Natural killer cell (primary cell): Measurements from ENCODE around the gene MAN2A1. TPM values are rescaled to one million over a fixed set of nuclear protein-coding genes. Genes with fewer than 3 reads are reported as not detected.

Experiments
- ATAC-seq, 3 donors: fragments of 150-1000 bp in 2 of 3; fragments of 200-7000 bp in 1 of 3; cut with Tn5 transposase; 1 replicate in 1 of 3; 2 replicates in 2 of 3; pipeline ENCODE4 v1.10.0; 2021; ENCODE audit warnings: mild to moderate bottlenecking in 2 of 3, moderate library complexity in 2 of 3
- DNase-seq, 2 donors: peaks; one replicate each; pipeline versions ENCODE4 v3.0.0 to v3.0.0-alpha.2; 2013 to 2021; ENCODE audit warnings: mixed read lengths in 1 of 2
- H3K27ac ChIP-seq: one replicate; pipeline ENCODE4 v1.5.1; 2013; ENCODE audit warnings: mild to moderate bottlenecking, low read length
- H3K27me3 ChIP-seq: one replicate; pipeline ENCODE4 v1.6.1; 2013; ENCODE audit warnings: low read length; ENCODE audit not compliant: control insufficient read depth, insufficient read depth
- H3K36me3 ChIP-seq: one replicate; pipeline ENCODE4 v1.6.1; 2013; ENCODE audit warnings: low read length; ENCODE audit not compliant: control insufficient read depth, insufficient read depth
- H3K4me1 ChIP-seq: one replicate; pipeline ENCODE4 v1.6.1; 2013; ENCODE audit warnings: low read length; ENCODE audit not compliant: control insufficient read depth, insufficient read depth
- H3K4me3 ChIP-seq: one replicate; pipeline ENCODE4 v1.5.1; 2013; ENCODE audit warnings: low read length
- H3K9me3 ChIP-seq: one replicate; pipeline ENCODE4 v1.6.1; 2013; ENCODE audit warnings: low read length; ENCODE audit not compliant: control insufficient read depth, insufficient read depth
- H3K27ac Mint-ChIP-seq, 2 donors: one replicate each; pipeline ENCODE4 v1.8.0; 2022; ENCODE audit warnings: mild to moderate bottlenecking in 2 of 2, mixed read lengths in 2 of 2, moderate library complexity in 1 of 2
- H3K27me3 Mint-ChIP-seq, 2 donors: one replicate each; pipeline ENCODE4 v1.8.0; 2022; ENCODE audit warnings: low read depth in 2 of 2, mixed read lengths in 2 of 2
- H3K36me3 Mint-ChIP-seq: one replicate; pipeline ENCODE4 v1.8.0; 2022; ENCODE audit warnings: mixed read lengths
- H3K4me1 Mint-ChIP-seq, 2 donors: one replicate each; pipeline ENCODE4 v1.8.0; 2022; ENCODE audit warnings: mixed read lengths in 2 of 2
- H3K4me3 Mint-ChIP-seq: one replicate; pipeline ENCODE4 v1.8.0; 2022; ENCODE audit warnings: mild to moderate bottlenecking, moderate library complexity, mixed read lengths
- H3K9me3 Mint-ChIP-seq, 2 donors: one replicate each; pipeline ENCODE4 v1.8.0; 2022; ENCODE audit warnings: mixed read lengths in 2 of 2
- WGBS: methylation state at CpG from one replicate; pipeline ENCODE4 v1.1.7; 2013; ENCODE audit warnings: missing lambda C conversion rate; ENCODE audit not compliant: insufficient coverage; 5-methylcytosine and 5-hydroxymethylcytosine counted together
- intact Hi-C: fragments of 100-400 bp; cut with micrococcal nuclease; formaldehyde crosslinking; loops from one replicate; pipeline ENCODE4 v1.14.2; 2022
- total RNA-seq, 4 donors: library from RNA; stranded (reverse); fragments of 120-200 nt in 1 of 4; gene quantifications; one replicate each; pipeline versions ENCODE4 v1.2.3 to v1.2.4, GENCODE V29; 2013 to 2022
- TF ChIP-seq, protein P1 (sequence below): fragments of 200-600 bp; IDR thresholded peaks from one replicate; pipeline ENCODE4 v1.8.0; 2022; ENCODE audit warnings: antibody characterized with exemption

MAN2A1 gene
- total RNA-seq, 3 donors from 2014 or later (not counting 1 experiment from before 2014, with no cell fraction given), result 44.9 to 54.2 (median 50.7) TPM

DNA sequence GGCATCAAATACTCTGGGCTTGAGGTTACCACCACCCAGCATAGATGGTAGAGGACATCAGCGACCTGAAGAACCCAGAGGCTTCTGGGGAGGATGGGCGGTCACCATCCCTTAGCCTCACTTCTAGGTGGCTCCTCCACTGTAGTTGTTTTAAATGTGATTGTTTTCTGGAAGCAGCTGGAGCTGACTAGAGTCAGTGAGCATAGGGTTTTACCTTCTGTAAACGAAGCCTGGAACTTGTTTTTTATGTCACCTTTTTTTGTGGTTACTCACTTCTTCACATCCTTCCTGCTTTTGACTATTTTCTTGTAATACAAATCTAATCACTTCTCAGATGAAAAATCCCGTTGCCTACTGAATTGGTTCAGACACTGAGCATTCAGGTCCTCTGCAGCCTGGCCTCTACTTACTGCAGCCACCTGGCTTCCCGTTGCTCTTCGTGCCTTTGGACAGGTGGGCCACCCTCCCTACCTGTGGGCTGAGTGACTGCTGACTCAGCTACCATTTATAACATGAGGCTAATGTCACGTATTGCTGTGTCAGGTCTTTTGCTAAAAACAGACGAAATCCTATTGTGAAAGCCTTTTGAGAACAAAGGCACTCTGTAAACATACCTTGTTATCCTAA lies 167.8 kb downstream of the MAN2A1 start:
- no peaks in the 10 kb centered on the region for H3K36me3 Mint-ChIP-seq
- intact Hi-C loops, result loop anchor here (5.0 kb wide), 1 partner anchor 165 kb away; no protein-coding TSS in a partner anchor
- 41% methylated on average over 8 of the region's 8 CpGs for WGBS

DNA sequence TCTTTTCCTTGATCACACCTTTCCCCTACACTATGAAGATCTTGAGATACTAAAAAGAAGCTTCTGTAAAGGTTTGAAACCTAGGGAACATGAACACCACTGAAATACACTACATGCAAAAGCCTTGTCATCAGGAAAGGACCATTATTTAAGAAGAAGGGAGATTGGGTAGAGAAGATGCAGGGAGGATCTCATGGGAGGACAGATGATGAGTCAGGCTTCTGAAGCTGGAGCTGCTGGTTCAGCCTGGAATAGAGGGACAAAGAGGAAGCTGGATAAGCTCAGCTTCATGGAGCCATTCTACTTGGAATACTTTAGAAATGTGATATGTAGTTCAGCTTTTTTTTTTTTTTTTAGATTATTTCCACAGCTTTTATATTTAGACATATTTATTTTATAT lies 169.8 kb downstream of the MAN2A1 start:
- Histone ChIP-seq H3K27ac (no peak overlapping the region), H3K4me3 (no peak overlapping the region), H3K9me3 (no peaks in the 10 kb centered on the region), H3K4me1 (peaks cover 22% of the 10 kb centered on the region), H3K27me3 (no peaks in the 10 kb centered on the region), H3K36me3 (peaks cover 36% of the 10 kb centered on the region)
- DNase-seq, result no peak
- Mint-ChIP-seq H3K27ac (peak overlapping the region in 1 of 2 donors; percentile 92), H3K4me1 (peaks cover 40 to 42% of the 10 kb centered on the region in 2 donors), H3K27me3 (no peaks in the 10 kb centered on the region), H3K9me3 (no peaks in the 10 kb centered on the region), H3K36me3 (no peaks in the 10 kb centered on the region), H3K4me3 (no peak overlapping the region)
- TF ChIP-seq, protein P1, sequence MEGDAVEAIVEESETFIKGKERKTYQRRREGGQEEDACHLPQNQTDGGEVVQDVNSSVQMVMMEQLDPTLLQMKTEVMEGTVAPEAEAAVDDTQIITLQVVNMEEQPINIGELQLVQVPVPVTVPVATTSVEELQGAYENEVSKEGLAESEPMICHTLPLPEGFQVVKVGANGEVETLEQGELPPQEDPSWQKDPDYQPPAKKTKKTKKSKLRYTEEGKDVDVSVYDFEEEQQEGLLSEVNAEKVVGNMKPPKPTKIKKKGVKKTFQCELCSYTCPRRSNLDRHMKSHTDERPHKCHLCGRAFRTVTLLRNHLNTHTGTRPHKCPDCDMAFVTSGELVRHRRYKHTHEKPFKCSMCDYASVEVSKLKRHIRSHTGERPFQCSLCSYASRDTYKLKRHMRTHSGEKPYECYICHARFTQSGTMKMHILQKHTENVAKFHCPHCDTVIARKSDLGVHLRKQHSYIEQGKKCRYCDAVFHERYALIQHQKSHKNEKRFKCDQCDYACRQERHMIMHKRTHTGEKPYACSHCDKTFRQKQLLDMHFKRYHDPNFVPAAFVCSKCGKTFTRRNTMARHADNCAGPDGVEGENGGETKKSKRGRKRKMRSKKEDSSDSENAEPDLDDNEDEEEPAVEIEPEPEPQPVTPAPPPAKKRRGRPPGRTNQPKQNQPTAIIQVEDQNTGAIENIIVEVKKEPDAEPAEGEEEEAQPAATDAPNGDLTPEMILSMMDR, result no peak
- no peak for ATAC-seq
- intact Hi-C loops, result loop anchor here (5.0 kb wide), 1 partner anchor 167 kb away; no protein-coding TSS in a partner anchor

More for the DNA sequence above, 167.8 kb downstream of the MAN2A1 start:
- H3K9me3 ChIP-seq, result no peaks in the 10 kb centered on the region
- DNase-seq (peak; percentile 20 to 66), ATAC-seq (peak; percentile 76 to 80 (median 76))
- H3K27ac Mint-ChIP-seq, result peak overlapping the region; percentile 92
- peak overlapping the region; percentile 80 for H3K4me3 Mint-ChIP-seq
- peak overlapping the region; percentile 75 for H3K27ac ChIP-seq
- no peaks in the 10 kb centered on the region for H3K27me3 ChIP-seq
- TF ChIP-seq, protein P1, result no peak
- H3K27me3 Mint-ChIP-seq, result no peaks in the 10 kb centered on the region
- H3K4me1 Mint-ChIP-seq, result peaks cover 47 to 50% of the 10 kb centered on the region in 2 donors
- H3K9me3 Mint-ChIP-seq, result no peaks in the 10 kb centered on the region
- no peak overlapping the region for H3K4me3 ChIP-seq
- peaks cover 31% of the 10 kb centered on the region for H3K36me3 ChIP-seq
- H3K4me1 ChIP-seq, result peaks cover 22% of the 10 kb centered on the region

GRCh38 chr5:109862301-109862700 lies 172.6 kb downstream of the MAN2A1 start:
- H3K4me1 ChIP-seq, result peaks cover 11% of the 10 kb centered on the region
- Mint-ChIP-seq H3K9me3 (no peaks in the 10 kb centered on the region), H3K27me3 (no peaks in the 10 kb centered on the region), H3K27ac (no peak overlapping the region), H3K36me3 (peaks cover 8% of the 10 kb centered on the region), H3K4me1 (peaks cover 22 to 23% of the 10 kb centered on the region in 2 donors), H3K4me3 (no peak overlapping the region)
- H3K9me3 ChIP-seq, result no peaks in the 10 kb centered on the region
- WGBS, result 100% methylated on average over 2 of the region's 2 CpGs
- TF ChIP-seq, protein P1, result no peak
- DNase-seq (no peak), ATAC-seq (no peak)
- intact Hi-C loops, result no loop called here
- no peak overlapping the region for H3K27ac ChIP-seq
- H3K27me3 ChIP-seq, result no peaks in the 10 kb centered on the region
- peaks cover 47% of the 10 kb centered on the region for H3K36me3 ChIP-seq
- no peak overlapping the region for H3K4me3 ChIP-seq

GRCh38 chr5:109863752-109864151 lies 174.0 kb downstream of the MAN2A1 start:
- DNase-seq (no peak), ATAC-seq (no peak)
- H3K9me3 Mint-ChIP-seq, result no peaks in the 10 kb centered on the region
- no peaks in the 10 kb centered on the region for H3K27me3 Mint-ChIP-seq
- TF ChIP-seq, protein P1, result no peak
- H3K36me3 ChIP-seq, result peaks cover 50% of the 10 kb centered on the region
- H3K27ac ChIP-seq, result no peak overlapping the region
- 100% methylated on average over 1 of the region's 1 CpG for WGBS
- intact Hi-C loops, result no loop called here
- no peak overlapping the region for H3K4me3 Mint-ChIP-seq
- no peak overlapping the region for H3K4me3 ChIP-seq
- peaks cover 8% of the 10 kb centered on the region for H3K36me3 Mint-ChIP-seq
- H3K9me3 ChIP-seq, result no peaks in the 10 kb centered on the region
- peaks cover 1% of the 10 kb centered on the region for H3K4me1 ChIP-seq
- H3K27ac Mint-ChIP-seq, result no peak overlapping the region
- H3K27me3 ChIP-seq, result no peaks in the 10 kb centered on the region
- peaks cover 11 to 15% of the 10 kb centered on the region in 2 donors for H3K4me1 Mint-ChIP-seq
